ENCODE measurements around the gene PEX14.

PEX14 gene

GRCh38 chr1:10628685-10629084, 153.9 kb downstream of the PEX14 start:
- Mint-ChIP-seq H3K27me3 (no peaks in the 10 kb centered on the region), H3K4me3 (no peak overlapping the region), H3K27ac (no peak overlapping the region), H3K9me3 (no peaks in the 10 kb centered on the region), H3K36me3 (no peaks in the 10 kb centered on the region), H3K4me1 (no peaks in the 10 kb centered on the region)
- no peak for DNase-seq
- CTCF ChIA-PET, result no interaction called here

- no peaks in the 10 kb centered on the region for H3K4me1 Mint-ChIP-seq
- H3K9me3 Mint-ChIP-seq, result no peaks in the 10 kb centered on the region
- no peaks in the 10 kb centered on the region for H3K36me3 Mint-ChIP-seq
- no peak overlapping the region for H3K27ac Mint-ChIP-seq
- DNase-seq, result no peak
- H3K4me3 Mint-ChIP-seq, result no peak overlapping the region
- CTCF ChIA-PET, result no interaction called here
- no peaks in the 10 kb centered on the region for H3K27me3 Mint-ChIP-seq
Observed at GRCh38 chr1:10629091-10629815, 154.5 kb downstream of the PEX14 start.

GRCh38 chr1:10629816-10630571, 155.2 kb downstream of the PEX14 start:
- no peak for DNase-seq
- Mint-ChIP-seq H3K4me3 (no peak overlapping the region), H3K27me3 (no peaks in the 10 kb centered on the region), H3K36me3 (no peaks in the 10 kb centered on the region), H3K27ac (no peak overlapping the region), H3K9me3 (no peaks in the 10 kb centered on the region), H3K4me1 (no peaks in the 10 kb centered on the region)
- CTCF ChIA-PET, result interaction anchor here (0.6 to 1.0 kb wide), 2 partner anchors 108 to 123 kb away, joined by 3 read pairs; no protein-coding TSS in a partner anchor

- CTCF ChIA-PET, result interaction anchor here (0.6 to 1.0 kb wide), 2 partner anchors 107 to 123 kb away, joined by 3 read pairs; no protein-coding TSS in a partner anchor
- H3K27me3 Mint-ChIP-seq, result peaks cover 2% of the 10 kb centered on the region
- H3K4me3 Mint-ChIP-seq, result no peak overlapping the region
- no peaks in the 10 kb centered on the region for H3K4me1 Mint-ChIP-seq
- no peak overlapping the region for H3K27ac Mint-ChIP-seq
- H3K36me3 Mint-ChIP-seq, result no peaks in the 10 kb centered on the region
- no peaks in the 10 kb centered on the region for H3K9me3 Mint-ChIP-seq
- no peak for DNase-seq
Observed at GRCh38 chr1:10630661-10631120, 155.9 kb downstream of the PEX14 start.

GRCh38 chr1:10631121-10631810, 156.5 kb downstream of the PEX14 start:
- H3K27ac Mint-ChIP-seq, result no peak overlapping the region
- CTCF ChIA-PET, result interaction anchor here (0.6 to 0.7 kb wide), 2 partner anchors 107 to 724 kb away, joined by 3 read pairs; no protein-coding TSS in a partner anchor
- no peaks in the 10 kb centered on the region for H3K9me3 Mint-ChIP-seq
- no peak for DNase-seq
- H3K4me3 Mint-ChIP-seq, result no peak overlapping the region
- no peaks in the 10 kb centered on the region for H3K36me3 Mint-ChIP-seq
- peaks cover 5% of the 10 kb centered on the region for H3K27me3 Mint-ChIP-seq
- H3K4me1 Mint-ChIP-seq, result no peaks in the 10 kb centered on the region

- CTCF ChIA-PET, result interaction anchor here (0.7 kb wide), 1 partner anchor 724 kb away, joined by 3 read pairs; no protein-coding TSS in a partner anchor
- Mint-ChIP-seq H3K9me3 (no peaks in the 10 kb centered on the region), H3K36me3 (no peaks in the 10 kb centered on the region), H3K4me3 (no peak overlapping the region), H3K27ac (no peak overlapping the region), H3K4me1 (no peaks in the 10 kb centered on the region), H3K27me3 (peaks cover 6% of the 10 kb centered on the region)
- no peak for DNase-seq
Observed at GRCh38 chr1:10631811-10632593, 157.3 kb downstream of the PEX14 start.

- H3K4me1 Mint-ChIP-seq, result peaks cover 2% of the 10 kb centered on the region
- DNase-seq, result no peak
- CTCF ChIA-PET, result no interaction called here
- H3K9me3 Mint-ChIP-seq, result no peaks in the 10 kb centered on the region
- H3K36me3 Mint-ChIP-seq, result no peaks in the 10 kb centered on the region
- peaks cover 13% of the 10 kb centered on the region for H3K27me3 Mint-ChIP-seq
- H3K27ac Mint-ChIP-seq, result no peak overlapping the region
- no peak overlapping the region for H3K4me3 Mint-ChIP-seq
Observed at GRCh38 chr1:10632691-10633090, 157.9 kb downstream of the PEX14 start.

GRCh38 chr1:10633416-10633815, 158.7 kb downstream of the PEX14 start:
- peak overlapping the region; percentile 9 for H3K27ac Mint-ChIP-seq
- H3K36me3 Mint-ChIP-seq, result no peaks in the 10 kb centered on the region
- no peak overlapping the region for H3K4me3 Mint-ChIP-seq
- peaks cover 4% of the 10 kb centered on the region for H3K4me1 Mint-ChIP-seq
- no peaks in the 10 kb centered on the region for H3K9me3 Mint-ChIP-seq
- CTCF ChIA-PET, result no interaction called here
- H3K27me3 Mint-ChIP-seq, result peaks cover 20% of the 10 kb centered on the region
- DNase-seq, result no peak

GRCh38 chr1:10634075-10634427, 159.3 kb downstream of the PEX14 start:
- CTCF ChIA-PET, result no interaction called here
- no peak overlapping the region for H3K4me3 Mint-ChIP-seq
- H3K27ac Mint-ChIP-seq, result no peak overlapping the region
- no peaks in the 10 kb centered on the region for H3K9me3 Mint-ChIP-seq
- DNase-seq, result no peak
- no peaks in the 10 kb centered on the region for H3K36me3 Mint-ChIP-seq
- peaks cover 4% of the 10 kb centered on the region for H3K4me1 Mint-ChIP-seq
- peaks cover 24% of the 10 kb centered on the region for H3K27me3 Mint-ChIP-seq

- H3K27me3 Mint-ChIP-seq, result peaks cover 29% of the 10 kb centered on the region
- no peaks in the 10 kb centered on the region for H3K9me3 Mint-ChIP-seq
- no peak overlapping the region for H3K4me3 Mint-ChIP-seq
- H3K4me1 Mint-ChIP-seq, result peaks cover 4% of the 10 kb centered on the region
- H3K36me3 Mint-ChIP-seq, result no peaks in the 10 kb centered on the region
- CTCF ChIA-PET, result no interaction called here
- no peak for DNase-seq
- H3K27ac Mint-ChIP-seq, result no peak overlapping the region
Observed at GRCh38 chr1:10634428-10635084, 159.8 kb downstream of the PEX14 start.

GRCh38 chr1:10635085-10635896, 160.5 kb downstream of the PEX14 start:
- CTCF ChIA-PET, result no interaction called here
- Mint-ChIP-seq H3K9me3 (no peaks in the 10 kb centered on the region), H3K4me1 (peaks cover 4% of the 10 kb centered on the region), H3K36me3 (no peaks in the 10 kb centered on the region), H3K27ac (no peak overlapping the region), H3K4me3 (no peak overlapping the region), H3K27me3 (peaks cover 36% of the 10 kb centered on the region)
- DNase-seq, result no peak

GRCh38 chr1:10635992-10636391, 161.2 kb downstream of the PEX14 start:
- H3K9me3 Mint-ChIP-seq, result no peaks in the 10 kb centered on the region
- H3K36me3 Mint-ChIP-seq, result no peaks in the 10 kb centered on the region
- H3K27ac Mint-ChIP-seq, result no peak overlapping the region
- CTCF ChIA-PET, result no interaction called here
- DNase-seq, result no peak
- H3K27me3 Mint-ChIP-seq, result peaks cover 41% of the 10 kb centered on the region
- H3K4me1 Mint-ChIP-seq, result peaks cover 4% of the 10 kb centered on the region
- H3K4me3 Mint-ChIP-seq, result no peak overlapping the region

GRCh38 chr1:10637400-10637799, 162.7 kb downstream of the PEX14 start:
- H3K27me3 Mint-ChIP-seq, result peaks cover 43% of the 10 kb centered on the region

More at GRCh38 chr1:10637400-10637799, 162.7 kb downstream of the PEX14 start:
- Mint-ChIP-seq H3K9me3 (no peaks in the 10 kb centered on the region), H3K4me3 (no peak overlapping the region), H3K36me3 (no peaks in the 10 kb centered on the region), H3K27ac (no peak overlapping the region), H3K4me1 (peaks cover 4% of the 10 kb centered on the region)
- DNase-seq, result no peak
- CTCF ChIA-PET, result no interaction called here

All from activated naive CD4-positive, alpha-beta T cell treated with anti-CD3 and anti-CD28 coated beads, Interleukin-2, amount 10 ng/mL, durations not matched to agents 7 days and 5 days (primary cell).